GM12878 (cell line): ENCODE data around the gene FAM124B. TPM values are rescaled to one million over a fixed set of nuclear protein-coding genes. Genes with fewer than 3 reads are reported as not detected.

ENCODE experiments used
- ATAC-seq: fragments of 200-7000 bp; cut with Tn5 transposase; 3 replicates; pipeline ENCODE4 v1.9.1; 2020; ENCODE audit warnings: mild to moderate bottlenecking, moderate library complexity
- BruUV-seq: library from RNA; stranded (reverse); fragments of 400-500 nt; replicated peaks from 2 replicates; lab custom pipeline; 2021; lab: Mats Ljungman, UMichigan
- CTCF ChIA-PET: fragments of 300-600 bp; sonication (Branson Sonifier 250); formaldehyde crosslinking; extraction: SDS; loops from one replicate; lab custom pipeline; 2021; ENCODE audit warnings: inconsistent platforms; lab: Yijun Ruan, JAX
- POLR2A ChIA-PET: fragments of 350-600 bp; formaldehyde crosslinking; extraction: SDS; loops from one replicate; lab custom pipeline; 2021; ENCODE audit warnings: inconsistent platforms; lab: Charles Lee
- RAD21 ChIA-PET: fragments of 300-600 bp; sonication (Branson Sonifier 250); formaldehyde crosslinking; loops from one replicate; lab custom pipeline; 2023; ENCODE audit warnings: antibody characterized with exemption; ENCODE audit not compliant: unreplicated experiment; lab: Charles Lee
- SMC1A ChIA-PET: fragments of 300-600 bp; sonication (Branson Sonifier 250); formaldehyde crosslinking; loops from one replicate; lab custom pipeline; 2023; ENCODE audit not compliant: unreplicated experiment, uncharacterized antibody; lab: Charles Lee
- DNase-seq: peaks from one replicate; pipeline ENCODE4 v3.0.0-alpha.2; 2011; ENCODE audit warnings: low read depth, low spot score
- FAIRE-seq: peaks from 3 replicates; lab custom pipeline; 2011; peaks lifted over from hg19 to GRCh38; lab: Jason Lieb, UNC
- H2AFZ ChIP-seq: 2 replicates; pipeline ENCODE4 v1.6.0; 2011; ENCODE audit warnings: low read depth, low read length, control low read depth; ENCODE audit not compliant: control insufficient read depth
- H3K27ac ChIP-seq: 2 replicates; pipeline ENCODE4 v1.5.1; 2011; ENCODE audit warnings: control low read depth; ENCODE audit not compliant: control insufficient read depth, insufficient read depth
- H3K27me3 ChIP-seq, 2 experiments: replicated peaks in 1 of 2; 2 replicates each; pipeline versions ENCODE4 v1.6.0 to v1.6.1; 2011; ENCODE audit warnings: low read length in 1 of 2; ENCODE audit not compliant: control insufficient read depth in 2 of 2, insufficient read depth in 2 of 2
- H3K36me3 ChIP-seq, 2 experiments: 2 replicates each; pipeline ENCODE4 v1.5.1; 2011; ENCODE audit warnings: low read length in 1 of 2; ENCODE audit not compliant: control insufficient read depth in 2 of 2, insufficient read depth in 2 of 2
- H3K4me1 ChIP-seq: 2 replicates; pipeline ENCODE4 v1.6.1; 2011; ENCODE audit warnings: mild to moderate bottlenecking, low read length, moderate library complexity, mixed read lengths; ENCODE audit not compliant: control insufficient read depth, insufficient read depth
- H3K4me2 ChIP-seq: 2 replicates; pipeline ENCODE4 v1.6.0; 2011; ENCODE audit warnings: control low read depth; ENCODE audit not compliant: control insufficient read depth, insufficient read depth
- H3K4me3 ChIP-seq: fragments of 200-600 bp; sonication (generic); 2 replicates; pipeline ENCODE4 v1.5.1; 2016
- H3K79me2 ChIP-seq: 2 replicates; pipeline ENCODE4 v1.6.0; 2011; ENCODE audit warnings: low read length; ENCODE audit not compliant: control insufficient read depth, insufficient read depth
- H3K9ac ChIP-seq: 2 replicates; pipeline ENCODE4 v1.8.0; 2011; ENCODE audit warnings: low read length, control low read depth, mixed read lengths; ENCODE audit not compliant: control insufficient read depth, insufficient read depth
- H3K9me3 ChIP-seq: replicated peaks from 3 replicates; pipeline ENCODE4 v1.5.1; 2011; ENCODE audit warnings: mild to moderate bottlenecking, low read length; ENCODE audit not compliant: control insufficient read depth, insufficient read depth
- H4K20me1 ChIP-seq: 2 replicates; pipeline ENCODE4 v1.6.0; 2011; ENCODE audit not compliant: control insufficient read depth, insufficient read depth
- CREM ChIP-seq: IDR thresholded peaks from 2 replicates; pipeline ENCODE4 v1.6.1; 2014; ENCODE audit warnings: antibody characterized with exemption, low read depth
- EP300 ChIP-seq, 2 experiments: fragments of 150-350 bp in 1 of 2; IDR thresholded peaks; 2 replicates each; pipeline ENCODE4 v1.6.1; 2011 to 2012; ENCODE audit warnings: low read depth in 2 of 2, low read length in 2 of 2, borderline replicate concordance in 1 of 2, improper control_type of control experiment in 1 of 2, inconsistent platforms in 1 of 2; ENCODE audit not compliant: control insufficient read depth in 1 of 2
- ETV6 ChIP-seq, 2 experiments: fragments of 450-650 bp in 1 of 2; IDR thresholded peaks in 1 of 2; conservative IDR thresholded peaks in 1 of 2; 2 replicates each; pipeline ENCODE4 v1.6.1; 2014; ENCODE audit warnings: antibody characterized with exemption in 1 of 2, borderline replicate concordance in 1 of 2, low read depth in 1 of 2, mild to moderate bottlenecking in 1 of 2, moderate library complexity in 1 of 2
- EZH2 ChIP-seq: IDR thresholded peaks from 2 replicates; pipeline ENCODE4 v1.6.1; 2012; ENCODE audit warnings: low read depth, mild to moderate bottlenecking, control low read depth, inconsistent platforms, low read length, borderline replicate concordance; ENCODE audit not compliant: control insufficient read depth
- FOS ChIP-seq: IDR thresholded peaks from 3 replicates; pipeline ENCODE4 v1.6.1; 2011; ENCODE audit warnings: borderline replicate concordance; ENCODE audit not compliant: insufficient read length; ENCODE audit errors: extremely low read depth
- LARP7 ChIP-seq: fragments of 450-650 bp; IDR thresholded peaks from 2 replicates; pipeline ENCODE4 v1.6.1; 2017; ENCODE audit warnings: mild to moderate bottlenecking
- POU2F2 ChIP-seq: IDR thresholded peaks from 3 replicates; pipeline ENCODE4 v1.6.1; 2011; ENCODE audit warnings: low read depth, mild to moderate bottlenecking, low read length, borderline replicate concordance
- RAD21 ChIP-seq: IDR thresholded peaks from 2 replicates; pipeline ENCODE4 v1.6.1; 2011; ENCODE audit warnings: mild to moderate bottlenecking, low read depth, low read length, moderate library complexity; ENCODE audit not compliant: insufficient read depth
- RCOR1 ChIP-seq: conservative IDR thresholded peaks from 2 replicates; pipeline ENCODE4 v1.6.1; 2012; ENCODE audit warnings: low read depth, low read length, improper control_type of control experiment
- SMC3 ChIP-seq: IDR thresholded peaks from 2 replicates; pipeline ENCODE4 v1.6.1; 2011; ENCODE audit warnings: low read length, improper control_type of control experiment, borderline replicate concordance
- SREBF2 ChIP-seq: IDR thresholded peaks from 2 replicates; pipeline ENCODE4 v1.6.1; 2012; ENCODE audit warnings: mild to moderate bottlenecking, low read length
- ZBED1 ChIP-seq: IDR thresholded peaks from 2 replicates; pipeline ENCODE4 v1.6.1; 2016; ENCODE audit warnings: borderline replicate concordance
- ZNF207 ChIP-seq: fragments of 450-650 bp; IDR thresholded peaks from 2 replicates; pipeline ENCODE4 v1.6.1; 2014; ENCODE audit warnings: antibody characterized with exemption, mild to moderate bottlenecking, borderline replicate concordance
- WGBS: methylation state at CpG from one replicate; pipeline ENCODE4 v1.1.6; 2016; ENCODE audit warnings: low lambda C conversion rate; ENCODE audit not compliant: insufficient replicate concordance, insufficient coverage; ENCODE audit errors: missing lambda C conversion rate; 5-methylcytosine and 5-hydroxymethylcytosine counted together
- in situ Hi-C: fragments of 300-500 bp; cut with MboI; formaldehyde crosslinking; loops from 9 replicates; pipeline ENCODE4 v1.14.3; 2018; ENCODE audit warnings: mixed read lengths
- intact Hi-C: fragments of 100-400 bp; cut with micrococcal nuclease; formaldehyde crosslinking; loops from one replicate; pipeline ENCODE4 v1.14.2; 2022; ENCODE audit not compliant: unreplicated experiment
- polyA plus RNA-seq, 11 experiments: library from polyadenylated mRNA; depleted of rRNA in 4 of 11; unstranded in 6 of 11; stranded (reverse) in 5 of 11; fragments of >200 nt; fragmentation: Nextera tagmentation in 4 of 11; fragmentation: Illumina TruSeq in 1 of 11; extraction: Ambion mirVana in 4 of 11; extraction: Trizol in 1 of 11; gene quantifications; 1 replicate in 1 of 11; 2 replicates in 10 of 11; pipeline versions ENCODE4 v1.2.1 to v1.2.3, GENCODE V29; 2011 to 2016; ENCODE audit warnings: inconsistent platforms in 2 of 11, missing spikeins in 2 of 11, low read depth in 1 of 11
- total RNA-seq, 4 experiments: library from RNA; depleted of rRNA in 3 of 4; stranded (reverse); fragments of >200 nt in 3 of 4; fragmentation: Illumina TruSeq in 1 of 4; extraction: Trizol in 1 of 4; gene quantifications; 2 replicates each; pipeline versions ENCODE4 v1.2.1 to v1.2.3, GENCODE V29; 2013 to 2021
- TF ChIP-seq, protein P1 (sequence below): fragments of 150-350 bp; IDR thresholded peaks from 2 replicates; pipeline ENCODE4 v1.6.1; 2014; ENCODE audit warnings: mild to moderate bottlenecking, low read depth, low read length
- TF ChIP-seq, protein P2 (sequence below): IDR thresholded peaks from 2 replicates; pipeline ENCODE4 v1.6.1; 2012; ENCODE audit warnings: improper control_type of control experiment, low read depth, low read length; ENCODE audit not compliant: insufficient replicate concordance

Gene FAM124B
- total and polyA plus RNA-seq, 10 of the 15 experiments (the other 5 are each of a cell fraction or from before 2014, with no cell fraction given), result not detected

DNA sequence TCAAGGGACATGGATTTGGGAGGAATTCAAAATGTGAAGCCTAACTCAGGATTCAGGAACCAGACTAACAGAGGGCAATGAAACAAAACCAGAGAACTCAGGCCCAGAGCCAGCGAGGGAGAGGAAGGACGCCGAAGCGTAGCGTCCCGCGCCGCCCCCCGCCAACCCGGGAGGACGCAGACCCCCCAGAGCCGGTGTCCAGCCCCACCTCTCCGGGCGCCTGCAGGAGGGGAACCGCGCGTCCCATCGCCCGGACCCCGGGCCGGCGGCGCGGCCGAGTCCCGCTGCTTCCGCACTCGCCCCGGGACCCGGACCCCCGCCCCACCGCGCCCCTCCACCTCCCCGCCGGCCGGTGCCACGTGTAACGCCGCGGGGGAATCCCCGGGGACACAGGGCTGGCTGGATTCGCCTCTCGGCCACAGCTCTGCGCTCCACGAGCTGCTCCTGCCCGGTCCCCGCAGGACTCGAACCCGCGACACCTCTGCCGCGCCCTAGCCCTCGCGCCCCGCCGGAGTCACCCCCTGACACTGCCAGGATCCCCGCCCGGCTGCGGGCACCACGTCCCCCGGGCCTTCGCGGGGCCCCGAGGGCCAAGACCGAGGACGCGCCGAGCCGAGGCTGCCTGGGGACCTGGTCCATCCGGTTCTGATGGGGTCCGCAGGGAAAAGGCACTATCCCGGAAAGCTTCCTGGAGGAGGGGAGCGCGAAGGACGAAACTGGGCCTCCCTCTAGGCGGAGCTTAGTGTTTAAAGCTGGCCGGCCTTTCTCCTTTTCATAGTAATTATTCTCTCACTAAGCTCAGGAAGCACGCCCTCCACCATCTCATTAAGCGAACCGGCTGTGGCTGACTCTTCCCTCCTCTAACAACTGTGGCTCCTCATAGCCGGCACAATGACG lies 40.4 kb upstream of the FAM124B start (continued):
- TF ChIP-seq EZH2, result no peak
- TF ChIP-seq ZNF207, result no peak
- TF ChIP-seq SMC3, result no peak
- TF ChIP-seq, protein P1, sequence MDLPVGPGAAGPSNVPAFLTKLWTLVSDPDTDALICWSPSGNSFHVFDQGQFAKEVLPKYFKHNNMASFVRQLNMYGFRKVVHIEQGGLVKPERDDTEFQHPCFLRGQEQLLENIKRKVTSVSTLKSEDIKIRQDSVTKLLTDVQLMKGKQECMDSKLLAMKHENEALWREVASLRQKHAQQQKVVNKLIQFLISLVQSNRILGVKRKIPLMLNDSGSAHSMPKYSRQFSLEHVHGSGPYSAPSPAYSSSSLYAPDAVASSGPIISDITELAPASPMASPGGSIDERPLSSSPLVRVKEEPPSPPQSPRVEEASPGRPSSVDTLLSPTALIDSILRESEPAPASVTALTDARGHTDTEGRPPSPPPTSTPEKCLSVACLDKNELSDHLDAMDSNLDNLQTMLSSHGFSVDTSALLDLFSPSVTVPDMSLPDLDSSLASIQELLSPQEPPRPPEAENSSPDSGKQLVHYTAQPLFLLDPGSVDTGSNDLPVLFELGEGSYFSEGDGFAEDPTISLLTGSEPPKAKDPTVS, result no peak
- TF ChIP-seq ZBED1, result no peak
- TF ChIP-seq RAD21, result no peak
- TF ChIP-seq RCOR1, result no peak
- no peak for TF ChIP-seq EP300 (IDR thresholded peaks at IDR 0.05; ENCODE audit: borderline replicate concordance in 1 of 2, control insufficient read depth in 1 of 2, low read depth in 2 of 2, low read length in 2 of 2)
- no peak for TF ChIP-seq SREBF2

DNA sequence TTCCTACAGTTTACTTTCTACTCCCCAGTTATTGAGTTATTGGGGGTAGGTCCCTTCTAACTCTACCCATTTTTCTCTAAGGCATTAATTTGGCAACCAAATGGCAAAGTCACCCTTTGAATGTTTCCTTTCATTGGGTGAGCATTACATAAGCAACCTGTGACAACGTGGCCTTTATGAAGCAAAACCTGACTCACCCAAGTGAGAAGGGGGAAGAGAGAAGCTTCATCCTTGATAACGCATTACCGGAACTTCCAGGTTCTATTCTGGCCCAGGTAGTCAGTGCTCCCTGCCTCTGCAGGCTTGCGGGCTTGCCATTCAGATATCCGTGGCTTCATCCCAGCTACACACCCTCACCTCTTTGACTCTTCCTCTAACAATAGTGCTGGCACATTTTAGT lies 39.1 kb upstream of the FAM124B start:
- Histone ChIP-seq H3K79me2 (no peaks in the 10 kb centered on the region), H3K4me2 (no peak overlapping the region), H3K9ac (no peak overlapping the region), H3K4me3 (no peak overlapping the region), H2AFZ (no peak overlapping the region), H3K36me3 (no peaks in the 10 kb centered on the region), H3K4me1 (no peaks in the 10 kb centered on the region; the same call in 1 of the 2 replicates), H3K27ac (no peak overlapping the region), H3K27me3 (peaks cover 2 to 7% of the 10 kb centered on the region in 2 experiments), H3K9me3 (no peaks in the 10 kb centered on the region), H4K20me1 (no peaks in the 10 kb centered on the region)
- CTCF ChIA-PET, result interaction anchor here (0.7 kb wide), 1 partner anchor 72 kb away, joined by 3 read pairs; no protein-coding TSS in a partner anchor
- SMC1A ChIA-PET, result interaction anchor here (0.7 to 1.1 kb wide), 2 partner anchors 17 to 205 kb away, joined by 3 read pairs; no protein-coding TSS in a partner anchor
- in situ Hi-C loops (no loop called here), intact Hi-C loops (no loop called here)
- POLR2A ChIA-PET, result interaction anchor here (0.7 to 1.2 kb wide), 3 partner anchors 25 to 454 kb away, joined by 3 to 4 read pairs (median 3); no protein-coding TSS in a partner anchor
- WGBS, result 53% methylated on average over 5 of the region's 5 CpGs
- FAIRE-seq, result no peak
- no peak for ATAC-seq
- RAD21 ChIA-PET, result no interaction called here
- no peak for DNase-seq
- no TSS peak for BruUV-seq
- TF ChIP-seq, protein P2, sequence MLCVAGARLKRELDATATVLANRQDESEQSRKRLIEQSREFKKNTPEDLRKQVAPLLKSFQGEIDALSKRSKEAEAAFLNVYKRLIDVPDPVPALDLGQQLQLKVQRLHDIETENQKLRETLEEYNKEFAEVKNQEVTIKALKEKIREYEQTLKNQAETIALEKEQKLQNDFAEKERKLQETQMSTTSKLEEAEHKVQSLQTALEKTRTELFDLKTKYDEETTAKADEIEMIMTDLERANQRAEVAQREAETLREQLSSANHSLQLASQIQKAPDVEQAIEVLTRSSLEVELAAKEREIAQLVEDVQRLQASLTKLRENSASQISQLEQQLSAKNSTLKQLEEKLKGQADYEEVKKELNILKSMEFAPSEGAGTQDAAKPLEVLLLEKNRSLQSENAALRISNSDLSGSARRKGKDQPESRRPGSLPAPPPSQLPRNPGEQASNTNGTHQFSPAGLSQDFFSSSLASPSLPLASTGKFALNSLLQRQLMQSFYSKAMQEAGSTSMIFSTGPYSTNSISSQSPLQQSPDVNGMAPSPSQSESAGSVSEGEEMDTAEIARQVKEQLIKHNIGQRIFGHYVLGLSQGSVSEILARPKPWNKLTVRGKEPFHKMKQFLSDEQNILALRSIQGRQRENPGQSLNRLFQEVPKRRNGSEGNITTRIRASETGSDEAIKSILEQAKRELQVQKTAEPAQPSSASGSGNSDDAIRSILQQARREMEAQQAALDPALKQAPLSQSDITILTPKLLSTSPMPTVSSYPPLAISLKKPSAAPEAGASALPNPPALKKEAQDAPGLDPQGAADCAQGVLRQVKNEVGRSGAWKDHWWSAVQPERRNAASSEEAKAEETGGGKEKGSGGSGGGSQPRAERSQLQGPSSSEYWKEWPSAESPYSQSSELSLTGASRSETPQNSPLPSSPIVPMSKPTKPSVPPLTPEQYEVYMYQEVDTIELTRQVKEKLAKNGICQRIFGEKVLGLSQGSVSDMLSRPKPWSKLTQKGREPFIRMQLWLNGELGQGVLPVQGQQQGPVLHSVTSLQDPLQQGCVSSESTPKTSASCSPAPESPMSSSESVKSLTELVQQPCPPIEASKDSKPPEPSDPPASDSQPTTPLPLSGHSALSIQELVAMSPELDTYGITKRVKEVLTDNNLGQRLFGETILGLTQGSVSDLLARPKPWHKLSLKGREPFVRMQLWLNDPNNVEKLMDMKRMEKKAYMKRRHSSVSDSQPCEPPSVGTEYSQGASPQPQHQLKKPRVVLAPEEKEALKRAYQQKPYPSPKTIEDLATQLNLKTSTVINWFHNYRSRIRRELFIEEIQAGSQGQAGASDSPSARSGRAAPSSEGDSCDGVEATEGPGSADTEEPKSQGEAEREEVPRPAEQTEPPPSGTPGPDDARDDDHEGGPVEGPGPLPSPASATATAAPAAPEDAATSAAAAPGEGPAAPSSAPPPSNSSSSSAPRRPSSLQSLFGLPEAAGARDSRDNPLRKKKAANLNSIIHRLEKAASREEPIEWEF, result no peak
- TF ChIP-seq ETV6 (conservative IDR thresholded peaks at IDR 0.05 in 1 of 2, IDR thresholded peaks at IDR 0.05 in 1 of 2; ENCODE audit: borderline replicate concordance in 1 of 2, low read depth in 1 of 2) (no peak), FOS (no peak), POU2F2 (no peak), LARP7 (no peak), CREM (no peak)
